ENCODE data around the gene NHLRC4. TPM values are rescaled to one million over a fixed set of nuclear protein-coding genes. Genes with fewer than 3 reads are reported as not detected.

The NHLRC4 gene
- total and polyA plus RNA-seq, 2 of the 8 experiments (the other 6 are each of a cell fraction or from before 2014, with no cell fraction given), result 0.60 to 0.76 TPM

DNA sequence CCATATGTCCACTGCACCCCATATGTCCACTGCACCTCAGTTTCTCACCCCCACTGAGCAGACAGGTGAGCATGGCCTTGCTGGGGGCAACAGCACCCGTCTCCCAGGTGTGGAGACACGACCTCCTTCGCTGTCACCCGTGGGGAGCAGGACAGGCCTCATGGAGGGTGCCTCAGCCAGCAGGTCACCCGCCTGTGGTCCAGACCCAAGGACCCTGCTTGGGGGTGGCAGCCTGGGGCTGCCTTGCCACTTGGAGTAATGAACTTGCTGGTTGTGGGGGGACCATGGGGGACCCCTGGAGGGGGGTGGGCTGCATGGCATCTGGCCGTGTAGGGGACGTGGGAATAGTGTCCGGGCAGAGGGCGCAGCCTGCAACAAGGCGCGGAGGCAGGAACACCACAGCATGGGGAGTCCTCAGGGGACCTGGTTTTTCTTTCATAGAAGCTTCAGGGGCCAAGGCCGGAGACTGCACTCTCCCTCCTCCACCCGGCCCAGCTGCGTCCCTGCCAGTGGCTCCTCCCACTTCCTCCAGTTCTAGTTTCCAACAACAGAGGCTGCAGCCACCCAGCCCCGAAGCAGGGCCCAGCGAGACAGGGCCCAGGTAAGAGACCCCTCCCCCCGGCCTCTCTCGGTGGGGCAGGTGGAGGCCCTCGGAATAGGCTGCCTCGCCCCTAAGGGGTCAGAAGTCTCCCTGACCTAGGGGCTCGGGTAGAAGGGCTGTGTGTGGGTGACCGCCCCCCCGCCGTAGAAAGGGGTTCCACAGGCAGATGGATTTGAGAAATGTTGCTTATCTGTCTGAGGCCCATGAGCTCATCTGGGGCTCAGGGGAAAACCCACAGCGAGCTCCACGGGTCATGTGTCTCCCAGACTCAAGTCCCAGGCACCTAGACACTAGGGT is at the start of gene NHLRC4 (continued):
- TF ChIP-seq GABPA (IDR thresholded peaks at IDR 0.05; ENCODE audit: borderline replicate concordance, insufficient read depth, low read length), result no peak
- TF ChIP-seq RXRA (IDR thresholded peaks at IDR 0.05; ENCODE audit: insufficient read depth, low read depth, low read length), result no peak
- TF ChIP-seq CTBP2 (IDR thresholded peaks at IDR 0.05; ENCODE audit: borderline replicate concordance, insufficient read depth, insufficient read length, low read length), result no peak
- TF ChIP-seq KDM1A (IDR thresholded peaks at IDR 0.05; ENCODE audit: borderline replicate concordance, low read length), result no peak
- TF ChIP-seq GTF2F1 (IDR thresholded peaks at IDR 0.05; ENCODE audit: borderline replicate concordance, low read depth, low read length), result no peak
- no peak for TF ChIP-seq SIRT6 (IDR thresholded peaks at IDR 0.05; ENCODE audit: low read length)
- TF ChIP-seq RFX5 (IDR thresholded peaks at IDR 0.05; ENCODE audit: borderline replicate concordance, low read depth, low read length), result no peak
- TF ChIP-seq, protein P1, sequence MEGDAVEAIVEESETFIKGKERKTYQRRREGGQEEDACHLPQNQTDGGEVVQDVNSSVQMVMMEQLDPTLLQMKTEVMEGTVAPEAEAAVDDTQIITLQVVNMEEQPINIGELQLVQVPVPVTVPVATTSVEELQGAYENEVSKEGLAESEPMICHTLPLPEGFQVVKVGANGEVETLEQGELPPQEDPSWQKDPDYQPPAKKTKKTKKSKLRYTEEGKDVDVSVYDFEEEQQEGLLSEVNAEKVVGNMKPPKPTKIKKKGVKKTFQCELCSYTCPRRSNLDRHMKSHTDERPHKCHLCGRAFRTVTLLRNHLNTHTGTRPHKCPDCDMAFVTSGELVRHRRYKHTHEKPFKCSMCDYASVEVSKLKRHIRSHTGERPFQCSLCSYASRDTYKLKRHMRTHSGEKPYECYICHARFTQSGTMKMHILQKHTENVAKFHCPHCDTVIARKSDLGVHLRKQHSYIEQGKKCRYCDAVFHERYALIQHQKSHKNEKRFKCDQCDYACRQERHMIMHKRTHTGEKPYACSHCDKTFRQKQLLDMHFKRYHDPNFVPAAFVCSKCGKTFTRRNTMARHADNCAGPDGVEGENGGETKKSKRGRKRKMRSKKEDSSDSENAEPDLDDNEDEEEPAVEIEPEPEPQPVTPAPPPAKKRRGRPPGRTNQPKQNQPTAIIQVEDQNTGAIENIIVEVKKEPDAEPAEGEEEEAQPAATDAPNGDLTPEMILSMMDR (IDR thresholded peaks at IDR 0.05; ENCODE audit: control extremely low read depth in 1 of 3, insufficient read depth in 1 of 3, low read depth in 1 of 3, low read length in 3 of 3), result no peak
- no peak for TF ChIP-seq ASH2L (IDR thresholded peaks at IDR 0.05; ENCODE audit: low read length)
- no peak for TF ChIP-seq TAF1 (IDR thresholded peaks at IDR 0.05; ENCODE audit: low read depth, low read length)

All from H1 (cell line).